BLaER1 (cell line): ENCODE measurements around the gene ZNF385A.

ENCODE experiments used
- H3K27ac ChIP-seq: shearing (Covaris generic); formaldehyde crosslinking; 2 replicates; pipeline ENCODE4 v1.8.1; 2022
- H3K27me3 ChIP-seq: shearing (Covaris generic); formaldehyde crosslinking; 2 replicates; pipeline ENCODE4 v1.8.1; 2022
- H3K36me3 ChIP-seq: shearing (Covaris generic); formaldehyde crosslinking; 2 replicates; pipeline ENCODE4 v1.8.1; 2022
- H3K4me1 ChIP-seq: shearing (Covaris generic); formaldehyde crosslinking; 2 replicates; pipeline ENCODE4 v1.8.1; 2022
- H3K4me2 ChIP-seq: shearing (Covaris generic); formaldehyde crosslinking; 2 replicates; pipeline ENCODE4 v1.8.1; 2022
- H3K4me3 ChIP-seq: shearing (Covaris generic); formaldehyde crosslinking; 2 replicates; pipeline ENCODE4 v1.8.1; 2022
- H3K9ac ChIP-seq: shearing (Covaris generic); formaldehyde crosslinking; 2 replicates; pipeline ENCODE4 v1.8.1; 2022
- H3K9me3 ChIP-seq: shearing (Covaris generic); formaldehyde crosslinking; 2 replicates; pipeline ENCODE4 v1.8.1; 2022
- H4K20me1 ChIP-seq: shearing (Covaris generic); formaldehyde crosslinking; 2 replicates; pipeline ENCODE4 v1.8.1; 2022
- Cebpa-rat ChIP-seq: shearing (Covaris generic); IDR thresholded peaks from 2 replicates; pipeline ENCODE4 v1.8.1; 2022

Gene ZNF385A

GRCh38 chr12:54352022-54352531 is 32.5 kb downstream of the ZNF385A start:
- TF ChIP-seq Cebpa-rat: no peak
- Histone ChIP-seq H3K9ac (no peak overlapping the region; the same call in 1 of the 2 replicates), H3K4me3 (no peak overlapping the region), H3K27me3 (no peaks in the 10 kb centered on the region), H3K9me3 (no peaks in the 10 kb centered on the region), H4K20me1 (no peaks in the 10 kb centered on the region), H3K4me1 (peaks cover 23% of the 10 kb centered on the region), H3K36me3 (peaks cover 50% of the 10 kb centered on the region), H3K4me2 (peak overlapping the region; percentile 57), H3K27ac (no peak overlapping the region)

- H3K27me3 ChIP-seq: no peaks in the 10 kb centered on the region
- no peak overlapping the region for H3K27ac ChIP-seq
- no peaks in the 10 kb centered on the region for H4K20me1 ChIP-seq
- H3K4me1 ChIP-seq: peaks cover 16% of the 10 kb centered on the region
- H3K9me3 ChIP-seq: no peaks in the 10 kb centered on the region
- H3K36me3 ChIP-seq: peaks cover 57% of the 10 kb centered on the region
- peak overlapping the region; percentile 57 for H3K4me2 ChIP-seq
- TF ChIP-seq Cebpa-rat: no peak
- no peak overlapping the region for H3K4me3 ChIP-seq
- no peak overlapping the region for H3K9ac ChIP-seq
These were observed 33.2 kb downstream of the ZNF385A start for GRCh38 chr12:54351341-54351740.

GRCh38 chr12:54350743-54351142 is 33.8 kb downstream of the ZNF385A start:
- TF ChIP-seq Cebpa-rat: no peak
- Histone ChIP-seq H3K27ac (no peak overlapping the region), H3K9ac (no peak overlapping the region), H4K20me1 (no peaks in the 10 kb centered on the region), H3K27me3 (no peaks in the 10 kb centered on the region), H3K4me1 (peaks cover 16% of the 10 kb centered on the region), H3K9me3 (no peaks in the 10 kb centered on the region), H3K4me3 (no peak overlapping the region), H3K4me2 (no peak overlapping the region), H3K36me3 (peaks cover 63% of the 10 kb centered on the region)

- Histone ChIP-seq H3K36me3 (peaks cover 74% of the 10 kb centered on the region), H3K4me1 (peaks cover 16% of the 10 kb centered on the region), H3K27me3 (no peaks in the 10 kb centered on the region), H3K4me3 (no peak overlapping the region), H3K27ac (no peak overlapping the region), H3K9me3 (no peaks in the 10 kb centered on the region), H3K9ac (no peak overlapping the region), H4K20me1 (no peaks in the 10 kb centered on the region), H3K4me2 (no peak overlapping the region)
- no peak for TF ChIP-seq Cebpa-rat
These were observed 34.9 kb downstream of the ZNF385A start for GRCh38 chr12:54349679-54350078.

GRCh38 chr12:54349036-54349435 is 35.5 kb downstream of the ZNF385A start:
- TF ChIP-seq Cebpa-rat: no peak
- H3K36me3 ChIP-seq: peaks cover 80% of the 10 kb centered on the region
- no peaks in the 10 kb centered on the region for H4K20me1 ChIP-seq
- H3K4me2 ChIP-seq: no peak overlapping the region
- no peak overlapping the region for H3K9ac ChIP-seq
- H3K27ac ChIP-seq: no peak overlapping the region
- peaks cover 16% of the 10 kb centered on the region for H3K4me1 ChIP-seq
- H3K4me3 ChIP-seq: no peak overlapping the region
- H3K9me3 ChIP-seq: no peaks in the 10 kb centered on the region
- no peaks in the 10 kb centered on the region for H3K27me3 ChIP-seq

GRCh38 chr12:54341378-54342300 is 42.9 kb downstream of the ZNF385A start:
- peaks cover 41% of the 10 kb centered on the region for H4K20me1 ChIP-seq
- no peak overlapping the region for H3K4me2 ChIP-seq
- peaks cover 83% of the 10 kb centered on the region for H3K36me3 ChIP-seq
- H3K4me1 ChIP-seq: peaks cover 1% of the 10 kb centered on the region; the same call in 1 of the 2 replicates
- H3K27ac ChIP-seq: no peak overlapping the region
- H3K27me3 ChIP-seq: no peaks in the 10 kb centered on the region
- H3K9me3 ChIP-seq: no peaks in the 10 kb centered on the region
- no peak for TF ChIP-seq Cebpa-rat
- no peak overlapping the region for H3K9ac ChIP-seq
- no peak overlapping the region for H3K4me3 ChIP-seq

- TF ChIP-seq Cebpa-rat: no peak
These were observed 43.7 kb downstream of the ZNF385A start for GRCh38 chr12:54340846-54341245.

GRCh38 chr12:54338698-54339296 is 45.7 kb downstream of the ZNF385A start:
- no peak overlapping the region for H3K4me3 ChIP-seq
- H3K4me1 ChIP-seq: peaks cover 28% of the 10 kb centered on the region
- no peak overlapping the region for H3K27ac ChIP-seq
- no peak for TF ChIP-seq Cebpa-rat
- H3K4me2 ChIP-seq: no peak overlapping the region
- H3K9ac ChIP-seq: no peak overlapping the region
- no peaks in the 10 kb centered on the region for H3K9me3 ChIP-seq
- no peaks in the 10 kb centered on the region for H3K27me3 ChIP-seq
- peaks cover 49% of the 10 kb centered on the region for H4K20me1 ChIP-seq
- H3K36me3 ChIP-seq: peaks cover 56% of the 10 kb centered on the region

More at GRCh38 chr12:54340846-54341245, 43.7 kb downstream of the ZNF385A start:
- Histone ChIP-seq H4K20me1 (peaks cover 41% of the 10 kb centered on the region), H3K27ac (no peak overlapping the region), H3K27me3 (no peaks in the 10 kb centered on the region), H3K4me2 (no peak overlapping the region), H3K4me3 (no peak overlapping the region), H3K9ac (no peak overlapping the region), H3K4me1 (peaks cover 9% of the 10 kb centered on the region), H3K9me3 (no peaks in the 10 kb centered on the region), H3K36me3 (peaks cover 75% of the 10 kb centered on the region)

GRCh38 chr12:54337854-54338650 is 46.5 kb downstream of the ZNF385A start:
- H3K9ac ChIP-seq: no peak overlapping the region

More at GRCh38 chr12:54337854-54338650, 46.5 kb downstream of the ZNF385A start:
- H3K4me3 ChIP-seq: no peak overlapping the region
- H3K9me3 ChIP-seq: no peaks in the 10 kb centered on the region
- no peak for TF ChIP-seq Cebpa-rat
- H4K20me1 ChIP-seq: peaks cover 49% of the 10 kb centered on the region
- no peaks in the 10 kb centered on the region for H3K27me3 ChIP-seq
- H3K27ac ChIP-seq: no peak overlapping the region
- H3K36me3 ChIP-seq: peaks cover 54% of the 10 kb centered on the region
- peaks cover 28% of the 10 kb centered on the region for H3K4me1 ChIP-seq
- no peak overlapping the region for H3K4me2 ChIP-seq
